GM21529 (cell line): Measurements from ENCODE around the gene ESF1.

Experiments
- ATAC-seq: cut with Tn5 transposase; IDR thresholded peaks from one replicate; pipeline ENCODE4 v1.9.1; 2021; ENCODE audit not compliant: unreplicated experiment

The ESF1 gene

DNA sequence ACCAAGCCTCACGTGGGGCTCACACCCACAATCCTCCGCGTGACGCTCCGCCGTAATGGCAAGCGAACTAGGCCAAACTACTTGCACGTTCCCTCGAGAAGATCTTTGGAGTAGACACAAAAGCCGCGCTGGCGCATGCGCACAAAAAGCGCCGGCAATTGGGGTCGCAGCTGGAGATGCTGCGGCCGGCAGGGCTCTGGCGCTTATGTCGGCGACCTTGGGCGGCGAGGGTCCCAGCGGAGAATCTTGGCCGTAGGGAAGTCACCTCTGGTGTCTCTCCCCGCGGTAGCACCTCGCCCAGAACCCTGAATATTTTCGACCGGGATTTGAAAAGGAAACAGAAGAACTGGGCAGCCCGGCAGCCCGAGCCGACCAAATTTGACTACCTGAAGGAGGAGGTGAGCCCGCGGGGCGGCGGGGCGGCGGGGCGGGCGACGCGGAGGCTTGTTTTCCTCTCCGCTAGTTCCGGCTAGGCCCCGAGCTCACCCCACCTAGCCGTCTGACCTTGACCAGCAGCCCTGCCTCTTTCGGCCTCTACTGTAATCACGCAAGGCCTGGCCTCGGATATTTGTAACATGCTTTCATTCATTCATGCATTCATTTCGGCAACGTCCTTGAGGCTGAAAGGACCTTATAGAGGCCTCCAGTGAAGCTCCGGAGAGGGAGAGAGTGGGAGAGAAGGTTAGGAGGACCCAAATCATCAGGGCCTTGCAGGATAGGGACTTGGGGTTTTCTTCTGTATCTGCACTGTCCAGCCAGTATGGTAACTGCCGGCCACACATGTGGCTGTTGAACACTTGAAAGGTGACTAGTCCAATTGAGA is at the start of gene ESF1, which contains the start of gene NDUFAF5:
Gene ESF1 (minus strand): TSS at position 27 of the 823 bp plus-strand sequence. CDS start 1,779 bp downstream, outside the sequence.
Gene NDUFAF5 (plus strand): TSS at position 136 of the 823 bp plus-strand sequence. CDS start 41 bp downstream, at position 177.
- peak; percentile 94 for ATAC-seq

DNA sequence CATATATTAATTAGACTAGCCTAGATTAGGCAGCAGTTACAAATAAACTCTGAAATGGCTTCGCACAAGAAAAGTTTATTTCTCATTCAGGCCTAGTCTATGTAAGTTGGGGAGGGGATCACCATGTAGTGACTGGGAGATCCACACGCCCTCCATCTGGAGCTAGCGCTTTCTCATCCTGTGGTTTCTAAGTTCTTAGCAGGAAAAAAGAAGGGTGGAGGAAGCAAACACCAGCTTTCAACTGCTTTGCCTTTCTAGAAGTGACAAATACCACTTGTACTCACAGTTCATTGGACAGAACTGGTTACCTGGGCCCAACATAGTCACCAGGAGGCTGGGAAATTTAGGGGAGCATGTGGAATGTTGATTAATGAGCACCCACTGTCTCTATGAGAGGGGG is 46.8 kb upstream of the ESF1 start:
- ATAC-seq = no peak

GRCh38 chr20:13825465-13825864 is 40.7 kb upstream of the ESF1 start:
- no peak for ATAC-seq

DNA sequence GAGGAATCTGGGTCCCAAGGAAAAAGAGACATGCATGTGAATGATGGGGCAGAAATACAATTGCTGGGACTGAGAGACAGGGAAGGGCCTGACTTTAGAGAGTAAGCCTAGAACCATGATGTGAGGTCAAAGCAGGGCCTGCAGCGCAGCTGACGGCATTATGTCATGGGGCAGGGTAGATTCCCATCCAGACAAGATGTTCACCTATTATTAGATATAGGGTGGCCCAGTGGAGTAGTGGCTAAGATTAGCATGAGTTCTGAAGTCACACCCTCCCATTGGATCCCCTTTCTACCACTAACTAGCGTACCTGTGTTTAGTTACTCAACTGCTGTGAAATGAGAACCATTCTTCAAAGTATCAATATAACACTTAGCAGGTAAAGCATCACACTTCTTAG is 39.7 kb upstream of the ESF1 start:
- ATAC-seq = no peak

DNA sequence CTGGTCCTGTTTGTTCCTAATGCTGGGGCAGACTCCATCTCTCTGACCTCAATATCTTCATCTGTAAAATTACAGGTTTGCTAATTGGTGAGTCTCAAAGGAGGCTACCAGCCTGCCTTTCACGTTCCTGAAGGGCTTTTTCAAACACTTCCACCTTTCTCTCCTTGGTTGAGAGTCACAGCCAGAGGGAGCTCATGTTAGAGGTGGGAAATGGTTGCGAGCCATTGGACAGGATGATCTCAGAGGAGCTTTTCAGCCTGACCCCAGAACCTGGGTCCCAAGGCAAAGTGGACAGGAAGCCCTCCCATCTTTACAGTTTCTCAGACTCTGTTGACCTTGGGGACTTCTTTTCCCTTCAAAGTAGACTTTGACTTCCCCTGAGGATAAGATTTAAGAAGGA is 37.7 kb upstream of the ESF1 start:
- ATAC-seq = no peak

DNA sequence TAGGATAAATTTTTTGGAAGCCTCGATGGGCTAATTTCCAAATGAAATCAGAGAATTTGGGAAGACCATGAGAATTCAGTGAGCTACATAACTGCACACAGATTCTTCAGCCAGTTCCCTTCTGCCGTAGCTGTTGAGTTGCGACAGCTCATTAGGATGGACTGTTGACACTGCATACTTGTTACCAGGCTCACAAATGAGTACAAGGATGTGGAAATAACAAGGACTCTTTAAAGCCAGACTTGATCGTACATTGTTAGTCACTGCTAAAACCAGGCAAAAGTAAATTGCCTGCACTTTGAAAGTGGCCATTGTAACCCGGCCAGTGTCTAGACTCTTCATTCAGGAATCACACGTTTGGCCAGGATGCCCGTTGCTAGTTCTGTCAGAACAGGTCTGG is 37.2 kb upstream of the ESF1 start:
- ATAC-seq = no peak

DNA sequence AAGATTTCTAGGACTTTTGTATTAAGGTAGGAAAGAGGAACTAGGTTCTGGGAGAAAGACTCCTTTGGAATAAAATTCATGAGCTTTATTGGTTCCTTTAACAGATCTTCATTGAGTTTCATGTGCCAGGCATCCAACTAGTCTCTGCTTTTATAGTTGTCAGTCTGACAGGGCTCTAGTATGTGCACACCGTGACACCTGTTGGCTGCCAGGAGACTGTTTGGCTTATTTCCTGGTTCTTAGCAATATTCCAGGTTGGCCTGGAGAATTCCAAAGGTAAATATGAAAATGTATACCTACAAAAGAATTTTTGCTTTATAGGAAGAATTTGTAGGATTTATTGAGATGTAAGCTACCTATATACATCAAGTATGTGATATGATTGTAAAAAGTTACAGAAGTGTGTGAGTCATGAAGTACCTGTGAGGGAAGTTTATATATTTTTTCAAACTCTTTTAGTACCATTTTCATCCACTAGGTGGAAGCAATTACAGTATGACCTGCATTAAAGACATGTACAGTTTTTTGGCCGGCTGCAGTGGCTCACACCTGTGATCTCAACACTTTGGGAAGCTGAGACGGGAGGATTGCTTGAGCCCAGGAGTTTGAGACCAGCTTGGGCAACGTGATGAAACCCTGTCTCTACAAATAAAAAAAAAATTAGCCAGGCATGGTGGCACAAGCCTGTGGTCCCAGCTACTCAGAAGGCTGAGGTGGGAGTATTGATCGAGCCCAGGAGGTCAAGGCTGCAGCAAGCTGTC is 35.3 kb upstream of the ESF1 start:
- ATAC-seq = peak; percentile 90

DNA sequence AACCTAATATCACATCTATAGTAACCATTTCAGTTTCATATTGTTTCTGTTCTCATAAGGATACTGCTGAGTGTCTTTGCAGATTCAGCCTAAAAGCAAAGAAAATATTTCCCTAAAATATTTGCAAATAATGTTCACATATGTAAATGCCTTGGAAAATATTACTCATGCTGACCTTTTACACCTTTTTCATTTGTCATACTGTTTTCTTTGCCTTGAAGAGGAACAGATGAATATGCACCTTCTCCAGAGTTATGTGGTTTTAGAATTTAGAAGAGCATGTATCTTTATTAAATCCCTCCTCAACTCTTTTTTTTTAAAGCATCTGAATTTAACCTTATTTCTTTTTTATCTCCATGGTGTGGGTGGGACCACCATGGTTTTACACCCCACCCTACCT is 32.6 kb upstream of the ESF1 start:
- ATAC-seq = no peak

- no peak for ATAC-seq
Observed at GRCh38 chr20:13816757-13817156, 32.0 kb upstream of the ESF1 start.

GRCh38 chr20:13814672-13815071 is 30.0 kb upstream of the ESF1 start:
- no peak for ATAC-seq

DNA sequence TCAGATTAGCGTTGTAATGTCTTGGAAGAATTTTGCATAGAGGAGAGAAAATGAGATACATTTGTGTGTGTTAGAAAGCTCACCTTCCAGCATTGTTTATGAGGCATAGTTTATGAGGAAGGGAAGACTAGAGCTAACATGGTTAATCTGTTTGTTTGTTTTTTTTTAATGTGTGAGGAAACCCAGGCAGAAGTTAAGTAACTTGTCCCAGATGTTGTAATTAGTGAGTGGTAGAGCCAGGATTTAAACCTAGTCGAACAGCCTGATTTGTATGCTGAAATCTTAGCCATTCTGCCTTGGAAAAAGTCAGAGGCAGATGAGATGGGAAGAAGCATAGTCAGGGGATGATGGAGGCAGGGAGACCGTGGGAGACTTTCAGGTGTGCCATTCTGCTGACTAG is 29.2 kb upstream of the ESF1 start:
- no peak for ATAC-seq

- no peak for ATAC-seq
Observed at GRCh38 chr20:13810446-13810845, 25.7 kb upstream of the ESF1 start.

- ATAC-seq = no peak
Observed at GRCh38 chr20:13809855-13810254, 25.1 kb upstream of the ESF1 start.

GRCh38 chr20:13809373-13809772 is 24.7 kb upstream of the ESF1 start:
- no peak for ATAC-seq

- no peak for ATAC-seq
Observed at GRCh38 chr20:13800728-13801134, 16.0 kb upstream of the ESF1 start.

DNA sequence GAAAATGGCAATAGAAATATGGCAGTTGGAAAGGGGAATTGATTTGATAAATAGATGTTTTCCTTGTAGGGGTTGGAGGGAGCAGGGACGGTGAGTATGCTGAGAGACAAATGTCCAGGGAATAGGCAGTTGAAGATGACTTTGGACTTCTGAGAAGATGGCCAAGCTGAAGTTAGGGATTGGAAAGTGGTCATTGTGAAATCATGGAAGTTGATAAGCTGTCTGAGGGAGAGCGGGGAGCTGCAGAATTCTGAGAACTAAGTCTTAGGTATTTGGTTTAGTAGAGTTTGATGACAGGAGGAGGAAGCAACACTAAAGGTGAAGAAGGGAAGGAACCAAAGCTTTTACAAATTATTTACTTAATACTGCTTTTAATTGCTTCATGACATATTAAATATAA is 15.3 kb upstream of the ESF1 start:
- ATAC-seq = no peak

DNA sequence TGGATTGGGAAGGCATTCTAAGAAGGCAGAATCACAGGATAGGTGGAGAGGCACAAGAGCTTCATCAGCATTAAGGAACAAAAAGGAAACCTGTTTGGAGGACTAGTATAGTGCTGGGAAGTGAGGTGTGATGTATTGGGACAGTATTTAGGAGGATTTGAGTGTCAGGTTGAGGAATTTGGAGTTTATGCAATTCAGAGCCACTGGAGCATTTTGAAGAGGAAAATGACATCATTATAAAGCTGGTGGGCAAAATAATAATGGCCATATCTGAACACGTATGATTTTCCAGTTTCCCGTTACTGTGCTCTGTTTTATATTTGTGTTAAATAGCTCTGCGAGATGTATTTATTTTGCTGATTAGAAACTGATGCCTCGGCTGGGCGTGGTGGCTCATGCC is 14.3 kb upstream of the ESF1 start:
- ATAC-seq = no peak

- ATAC-seq = no peak
Observed at GRCh38 chr20:13794667-13795066, 9.9 kb upstream of the ESF1 start.

GRCh38 chr20:13793001-13793400 is 8.3 kb upstream of the ESF1 start:
- no peak for ATAC-seq

DNA sequence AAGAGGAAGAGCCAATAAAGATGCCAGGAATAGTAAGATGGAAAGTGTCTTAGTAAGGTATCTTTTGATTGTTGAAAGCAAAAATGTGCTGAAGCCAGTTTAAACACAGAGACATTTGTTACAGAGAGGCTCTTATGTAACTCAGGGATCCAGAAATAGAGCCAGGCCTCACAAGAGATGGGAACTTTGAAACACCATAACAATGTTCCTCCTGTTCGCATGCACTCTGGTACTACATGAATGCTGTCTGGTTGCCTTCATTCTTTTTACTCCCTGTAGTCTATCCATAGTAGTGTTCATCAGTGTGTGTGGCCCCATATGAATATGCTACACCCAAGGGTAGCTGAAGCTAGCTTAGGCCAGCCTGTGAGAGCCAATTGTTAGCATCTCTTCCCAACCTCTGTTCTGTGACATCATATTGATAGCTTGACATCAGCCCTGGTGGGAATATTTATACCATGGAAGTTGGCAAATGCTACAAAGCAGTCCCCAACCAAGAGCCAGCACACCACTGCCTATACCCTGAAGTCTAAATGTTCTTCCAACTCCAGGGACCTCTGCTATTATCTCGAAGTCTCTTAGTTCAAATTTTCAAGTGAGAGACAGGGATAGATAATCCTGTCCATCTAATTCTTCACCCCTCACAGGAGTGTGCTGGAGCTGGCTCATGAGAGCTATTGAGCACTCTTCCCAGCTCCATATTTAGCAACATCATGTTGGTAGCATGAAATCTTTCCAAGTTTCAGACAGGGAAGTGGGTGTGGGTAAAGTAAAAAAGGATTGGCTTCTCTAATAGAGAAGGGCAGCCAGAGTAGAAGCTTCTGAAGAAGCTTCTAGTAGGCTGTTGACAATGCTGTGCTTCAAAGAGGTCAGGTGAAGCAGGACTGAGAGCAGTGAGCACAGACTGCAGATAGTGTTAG is 7.1 kb upstream of the ESF1 start:
- ATAC-seq = no peak

- no peak for ATAC-seq
Observed at GRCh38 chr20:13790708-13791107, 6.0 kb upstream of the ESF1 start.
